Omental fat pad (tissue), 4 donors: ENCODE data around the gene C1orf159. TPM values are rescaled to one million over a fixed set of nuclear protein-coding genes. Genes with fewer than 3 reads are reported as not detected.

Experiments used
- ATAC-seq: fragments of 150-250 bp; one replicate; pipeline ENCODE4 v1.9.1; 2016; ENCODE audit warnings: mild to moderate bottlenecking, moderate library complexity; ENCODE audit not compliant: low FRiP score
- DNase-seq: peaks from one replicate; pipeline ENCODE4 v3.0.0-alpha.2; 2019; ENCODE audit warnings: low spot score
- total RNA-seq, 4 donors: library from RNA; depleted of rRNA; stranded (reverse); fragments of >200 nt; gene quantifications; one replicate each; pipeline ENCODE4 v1.1.0, GENCODE V29; 2016
- TF ChIP-seq, protein P1 (sequence below), 3 donors: fragments of 450-650 bp; IDR thresholded peaks; one replicate each; pipeline ENCODE4 v1.5.1; 2016 to 2017; ENCODE audit warnings: antibody characterized with exemption in 3 of 3, mild to moderate bottlenecking in 3 of 3, moderate library complexity in 2 of 3

Gene C1orf159
- 10 to 100 TPM in 2 of 4 donors, 1 to 10 TPM in 2; 5.6 to 12.0 (median 9.5) TPM for total RNA-seq

GRCh38 chr1:1115786-1116700, at the start of gene C1orf159:
C1orf159 (minus strand) TSS chr1:1116089; CDS start chr1:1091543, 24,546 bp downstream.
- TF ChIP-seq, protein P1, sequence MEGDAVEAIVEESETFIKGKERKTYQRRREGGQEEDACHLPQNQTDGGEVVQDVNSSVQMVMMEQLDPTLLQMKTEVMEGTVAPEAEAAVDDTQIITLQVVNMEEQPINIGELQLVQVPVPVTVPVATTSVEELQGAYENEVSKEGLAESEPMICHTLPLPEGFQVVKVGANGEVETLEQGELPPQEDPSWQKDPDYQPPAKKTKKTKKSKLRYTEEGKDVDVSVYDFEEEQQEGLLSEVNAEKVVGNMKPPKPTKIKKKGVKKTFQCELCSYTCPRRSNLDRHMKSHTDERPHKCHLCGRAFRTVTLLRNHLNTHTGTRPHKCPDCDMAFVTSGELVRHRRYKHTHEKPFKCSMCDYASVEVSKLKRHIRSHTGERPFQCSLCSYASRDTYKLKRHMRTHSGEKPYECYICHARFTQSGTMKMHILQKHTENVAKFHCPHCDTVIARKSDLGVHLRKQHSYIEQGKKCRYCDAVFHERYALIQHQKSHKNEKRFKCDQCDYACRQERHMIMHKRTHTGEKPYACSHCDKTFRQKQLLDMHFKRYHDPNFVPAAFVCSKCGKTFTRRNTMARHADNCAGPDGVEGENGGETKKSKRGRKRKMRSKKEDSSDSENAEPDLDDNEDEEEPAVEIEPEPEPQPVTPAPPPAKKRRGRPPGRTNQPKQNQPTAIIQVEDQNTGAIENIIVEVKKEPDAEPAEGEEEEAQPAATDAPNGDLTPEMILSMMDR (IDR thresholded peaks at IDR 0.05), result no peak
- ATAC-seq, result peak; percentile 98
- peak; percentile 83 for DNase-seq

DNA sequence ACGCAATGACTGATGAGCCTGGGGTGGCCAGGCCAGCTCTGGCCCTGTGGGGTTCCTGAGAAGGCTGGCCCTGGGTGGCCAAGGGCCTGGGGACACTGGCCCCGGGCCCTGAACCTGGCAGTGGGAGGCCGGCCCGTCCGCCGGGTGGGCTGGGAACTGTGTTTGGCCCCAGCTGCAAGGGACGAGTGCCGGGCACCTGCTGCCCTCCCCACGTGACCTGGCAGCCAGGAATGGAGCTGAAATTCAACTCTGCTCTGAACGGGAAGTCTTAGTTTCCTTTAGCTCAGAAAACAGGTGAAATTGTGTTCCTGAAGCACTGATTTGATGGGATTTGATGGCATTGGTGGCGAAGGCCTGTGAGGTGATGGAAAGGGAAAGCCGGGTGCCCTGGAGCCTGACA, 49.6 kb upstream of the C1orf159 start:
- ATAC-seq (no peak), DNase-seq (no peak)
- TF ChIP-seq, protein P1 (IDR thresholded peaks at IDR 0.05), result no peak

DNA sequence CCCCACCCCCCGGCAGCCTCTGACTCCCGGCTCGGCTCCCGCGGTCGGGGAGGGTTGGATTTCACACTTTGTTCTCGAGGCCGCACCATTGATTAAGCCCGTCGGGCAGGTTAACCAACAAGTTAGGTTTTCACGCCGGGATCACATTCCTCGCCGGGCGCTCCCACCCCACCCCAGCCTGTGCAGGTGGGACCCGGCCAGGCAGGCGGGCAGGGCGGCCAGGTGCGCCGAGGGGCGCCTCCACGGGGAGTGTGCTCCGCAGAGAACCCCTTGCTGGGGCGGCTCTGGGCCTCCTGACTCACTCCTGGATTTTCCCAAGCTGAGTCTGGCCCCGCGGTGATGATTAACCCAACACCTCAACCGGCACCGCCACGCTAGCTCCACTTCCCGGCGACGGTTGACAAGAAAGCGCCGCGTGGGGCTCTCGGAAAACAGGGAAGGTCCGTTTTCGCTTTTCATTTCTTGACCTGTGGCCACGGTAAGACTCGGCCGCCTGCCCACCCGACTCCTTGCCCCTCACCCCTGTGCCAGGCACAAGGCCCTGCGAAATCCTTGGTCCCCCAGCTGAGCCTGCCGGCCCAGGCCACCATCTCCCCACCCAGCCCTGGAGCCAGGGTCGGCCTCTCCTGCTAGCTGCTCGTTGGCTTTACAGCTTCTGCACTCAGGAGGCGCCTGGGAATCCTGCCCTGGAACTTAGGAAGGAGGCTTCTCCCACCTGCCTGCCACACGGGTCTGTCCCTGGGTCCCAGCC, 49.0 kb upstream of the C1orf159 start:
- TF ChIP-seq, protein P1 (IDR thresholded peaks at IDR 0.05), result no peak
- no peak for DNase-seq
- ATAC-seq, result no peak

GRCh38 chr1:1164361-1164700, 48.4 kb upstream of the C1orf159 start:
- TF ChIP-seq, protein P1 (IDR thresholded peaks at IDR 0.05), result no peak
- DNase-seq (no peak), ATAC-seq (no peak)

- DNase-seq (no peak), ATAC-seq (no peak)
- TF ChIP-seq, protein P1 (IDR thresholded peaks at IDR 0.05), result no peak
Observed at GRCh38 chr1:1163538-1164070, 47.7 kb upstream of the C1orf159 start.

DNA sequence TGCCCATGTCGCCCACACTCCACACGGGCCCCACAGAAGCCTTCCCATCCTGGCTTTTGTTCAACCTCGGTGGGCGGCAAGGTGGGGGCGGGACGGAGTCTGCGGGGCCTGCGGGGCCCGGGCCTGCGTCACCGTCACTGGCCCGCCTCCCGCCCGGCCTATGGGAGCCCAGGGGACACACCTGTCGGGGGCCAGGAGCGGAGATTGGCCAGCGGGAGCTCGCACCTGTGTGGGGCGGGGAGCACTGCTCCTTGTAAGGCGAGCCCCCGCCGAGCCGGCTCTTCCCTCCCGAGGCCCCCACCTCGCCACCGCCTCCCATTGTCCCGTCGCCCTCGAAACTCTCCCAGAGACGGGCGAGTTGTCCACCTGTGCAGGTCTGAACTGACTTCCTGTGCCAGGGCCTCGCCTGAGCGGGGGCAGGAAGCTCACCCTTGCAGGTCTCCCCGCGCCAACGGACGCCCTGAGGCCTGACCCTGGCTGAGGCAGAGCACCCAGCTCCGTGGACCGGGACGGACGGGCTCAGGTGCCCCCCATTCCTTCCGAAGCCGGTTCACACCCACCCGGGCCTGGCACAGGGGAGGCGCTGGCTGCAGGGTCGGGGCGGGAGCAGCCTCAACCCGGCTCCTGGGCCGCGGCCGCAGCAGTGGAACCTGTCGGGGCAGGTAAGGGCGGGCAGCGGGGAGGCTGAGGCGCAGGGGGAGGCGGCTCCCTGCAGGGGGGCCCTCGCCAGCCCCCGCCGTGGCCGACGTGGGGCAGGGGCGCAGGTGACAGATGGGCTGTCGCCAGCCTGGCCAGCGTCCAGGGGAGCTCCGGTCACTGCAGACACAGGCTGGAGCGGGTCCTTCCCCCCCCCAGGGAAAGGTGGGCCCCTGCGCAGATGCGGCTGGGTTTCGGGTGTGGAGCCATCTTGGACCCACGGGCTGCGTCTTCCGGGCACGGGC, 47.0 kb upstream of the C1orf159 start:
- ATAC-seq (no peak), DNase-seq (no peak)
- TF ChIP-seq, protein P1 (IDR thresholded peaks at IDR 0.05), result no peak
